CD4-positive, alpha-beta T cell treated with Interleukin-6 for 4 hours (primary cell): ENCODE results near the gene MIEF2.

Source experiments
- DNase-seq: peaks from one replicate; pipeline ENCODE4 v3.0.0-alpha.2; 2020; ENCODE audit warnings: mixed read lengths

MIEF2 gene

GRCh38 chr17:18236494-18236893, 24.0 kb upstream of the MIEF2 start:
- no peak for DNase-seq

DNA sequence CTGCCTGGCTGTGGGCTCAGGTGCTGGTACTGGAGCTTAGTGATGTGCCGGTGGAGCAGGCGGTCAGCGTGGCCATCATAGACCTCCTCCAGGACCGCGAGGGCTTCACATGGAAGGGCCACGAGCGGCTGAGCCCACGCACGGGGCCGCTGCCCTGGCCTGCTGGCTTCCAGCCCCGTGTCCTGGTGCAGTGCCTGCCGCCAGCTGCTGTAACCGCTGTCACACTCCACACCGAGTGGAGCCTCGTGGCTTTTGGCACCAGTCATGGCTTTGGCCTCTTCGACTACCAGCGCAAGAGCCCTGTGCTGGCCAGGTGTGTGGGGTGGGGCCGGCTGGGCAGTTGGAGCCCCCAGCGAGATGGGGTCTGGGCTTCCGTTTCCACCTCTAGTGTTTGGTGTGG, 23.0 kb upstream of the MIEF2 start:
- DNase-seq = no peak

GRCh38 chr17:18238299-18238698, 22.2 kb upstream of the MIEF2 start:
- DNase-seq = no peak

DNA sequence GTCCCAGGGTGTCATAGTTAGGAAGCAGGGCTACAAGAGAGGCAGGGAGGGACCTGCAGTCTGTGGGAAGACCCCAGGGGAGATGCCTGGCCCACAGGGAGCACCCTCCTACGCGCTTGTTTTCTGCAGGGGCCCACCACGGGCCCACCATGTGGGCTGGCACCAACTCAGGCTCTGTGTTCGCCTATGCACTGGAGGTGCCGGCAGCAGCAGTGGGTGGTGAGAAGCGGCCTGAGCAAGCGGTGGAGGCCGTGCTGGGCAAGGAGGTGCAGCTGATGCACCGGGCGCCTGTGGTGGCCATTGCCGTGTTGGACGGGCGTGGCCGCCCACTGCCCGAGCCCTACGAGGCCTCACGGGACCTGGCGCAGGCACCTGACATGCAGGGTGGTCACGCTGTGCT, 20.0 kb upstream of the MIEF2 start:
- DNase-seq = no peak

GRCh38 chr17:18241229-18241871, 19.1 kb upstream of the MIEF2 start:
- no peak for DNase-seq

DNA sequence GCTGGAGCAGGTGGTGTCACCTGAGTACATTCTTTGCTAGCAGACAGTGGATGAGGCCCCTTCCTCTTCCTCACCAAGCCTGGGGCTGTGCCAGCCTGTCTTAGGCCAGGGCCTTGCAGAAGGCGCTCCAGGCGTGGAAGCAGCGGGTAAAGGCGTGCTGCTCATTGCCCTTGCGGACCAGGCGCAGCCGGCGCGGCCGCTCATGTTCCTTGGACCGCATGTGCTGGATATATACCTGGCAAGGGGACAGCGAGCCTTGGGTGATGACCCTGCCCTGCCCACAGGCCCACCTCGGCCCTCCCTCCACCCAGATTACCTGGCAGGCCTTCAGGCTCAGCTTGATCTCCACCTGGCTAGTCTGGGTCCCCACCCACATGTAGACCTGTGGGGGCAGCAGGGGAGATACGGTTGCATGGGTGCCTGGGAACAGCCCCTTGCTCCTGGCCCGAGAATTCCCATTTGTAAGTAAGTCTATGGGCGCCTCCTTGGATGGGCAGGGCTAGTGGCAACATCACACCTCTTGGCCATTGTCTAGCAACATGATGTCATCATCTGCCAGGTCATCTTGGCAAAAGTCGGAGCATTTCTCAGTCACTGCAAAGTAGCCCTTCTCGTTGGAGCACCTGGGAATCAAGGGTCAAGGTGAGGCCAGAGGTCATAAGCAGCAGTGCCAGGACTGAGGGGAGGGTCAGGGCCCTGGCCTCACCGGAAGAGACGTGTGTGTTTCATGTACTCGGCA, 15.3 kb upstream of the MIEF2 start:
- no peak for DNase-seq

GRCh38 chr17:18246109-18246725, 14.2 kb upstream of the MIEF2 start:
- DNase-seq = no peak

GRCh38 chr17:18246880-18247612, 13.4 kb upstream of the MIEF2 start:
- peak; percentile 30 for DNase-seq

- no peak for DNase-seq
Measured at GRCh38 chr17:18247613-18248001, 12.9 kb upstream of the MIEF2 start.

GRCh38 chr17:18248300-18248731, 12.1 kb upstream of the MIEF2 start:
- DNase-seq = peak; percentile 70

DNA sequence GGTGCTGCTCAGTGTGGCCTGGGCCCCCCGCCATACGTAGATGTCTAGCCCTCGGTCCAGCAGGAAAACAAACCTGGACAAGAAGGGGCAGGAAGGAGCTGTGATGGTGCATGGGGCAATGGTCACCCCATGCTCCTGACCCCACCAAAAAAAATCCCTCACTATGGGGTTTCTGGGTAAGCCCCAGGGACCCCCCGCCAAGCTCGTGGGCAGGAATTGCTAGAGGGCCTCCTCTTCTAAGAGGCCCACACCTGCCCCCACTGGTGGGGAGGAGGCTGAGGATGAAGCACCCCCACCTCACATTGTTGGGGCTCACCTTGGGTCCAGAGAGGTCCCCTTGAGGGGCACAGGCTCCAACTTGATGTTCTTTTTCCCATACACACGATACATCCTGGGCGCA, 11.7 kb upstream of the MIEF2 start:
- DNase-seq = no peak

GRCh38 chr17:18250259-18250658, 10.2 kb upstream of the MIEF2 start:
- no peak for DNase-seq

- no peak for DNase-seq
Measured at GRCh38 chr17:18250708-18251107, 9.8 kb upstream of the MIEF2 start.

DNA sequence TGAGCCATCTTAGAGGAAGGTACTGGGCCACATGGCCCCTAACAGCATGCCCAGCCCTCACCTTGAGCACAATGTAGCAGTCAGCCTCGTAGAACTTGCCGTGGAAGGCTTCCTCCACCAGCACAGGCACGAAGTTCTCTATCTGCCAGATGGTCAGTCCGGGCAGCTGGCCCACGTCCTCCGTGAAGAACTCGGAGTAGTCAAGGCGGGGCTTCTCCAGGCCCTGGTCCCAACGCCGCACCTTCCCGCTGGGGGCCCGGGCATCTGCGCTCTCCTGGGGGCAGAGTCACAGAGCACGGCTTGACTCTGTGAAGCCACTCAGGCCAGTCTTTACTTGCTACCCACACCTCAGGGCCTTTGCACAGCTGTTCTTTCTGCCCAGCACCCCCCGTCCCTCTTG, 9.3 kb upstream of the MIEF2 start:
- no peak for DNase-seq

- no peak for DNase-seq
Measured at GRCh38 chr17:18252160-18252559, 8.3 kb upstream of the MIEF2 start.

DNA sequence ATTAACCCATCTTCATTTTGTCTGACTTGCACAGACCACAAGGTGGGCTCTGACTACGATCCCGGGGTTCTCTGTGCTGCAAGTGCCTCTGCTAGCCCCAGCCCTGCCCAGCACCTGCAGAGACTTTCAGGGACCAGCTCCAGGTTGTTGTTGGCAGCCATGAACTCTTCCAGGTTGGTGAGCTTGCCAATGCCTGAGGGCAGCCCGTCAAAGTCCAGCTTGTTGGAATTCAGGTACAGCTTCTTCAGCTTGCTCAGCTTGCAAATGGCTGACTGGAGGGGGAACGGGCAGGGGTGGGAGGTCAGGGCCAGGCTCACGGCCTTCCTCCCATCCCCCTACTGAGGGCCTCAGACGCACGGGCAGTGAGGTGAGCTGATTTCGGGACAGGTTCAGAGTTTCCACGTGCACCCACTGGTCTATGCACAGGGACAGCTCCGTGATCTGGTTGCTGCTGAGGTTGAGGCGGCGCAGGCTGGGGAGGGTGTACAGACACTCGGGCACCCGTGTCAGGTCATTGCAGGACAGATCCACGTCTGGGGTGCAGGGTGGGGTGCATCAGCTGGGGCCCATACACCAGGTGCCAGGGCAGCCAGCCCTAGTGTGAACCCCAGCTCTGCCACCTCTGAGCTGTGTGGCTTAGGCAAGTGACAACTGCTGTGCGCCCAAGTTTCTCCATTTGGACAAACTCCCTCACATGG, 7.1 kb upstream of the MIEF2 start:
- no peak for DNase-seq

- no peak for DNase-seq
Measured at GRCh38 chr17:18253947-18254821, 6.3 kb upstream of the MIEF2 start.

GRCh38 chr17:18254888-18255649, 5.4 kb upstream of the MIEF2 start:
- no peak for DNase-seq

DNA sequence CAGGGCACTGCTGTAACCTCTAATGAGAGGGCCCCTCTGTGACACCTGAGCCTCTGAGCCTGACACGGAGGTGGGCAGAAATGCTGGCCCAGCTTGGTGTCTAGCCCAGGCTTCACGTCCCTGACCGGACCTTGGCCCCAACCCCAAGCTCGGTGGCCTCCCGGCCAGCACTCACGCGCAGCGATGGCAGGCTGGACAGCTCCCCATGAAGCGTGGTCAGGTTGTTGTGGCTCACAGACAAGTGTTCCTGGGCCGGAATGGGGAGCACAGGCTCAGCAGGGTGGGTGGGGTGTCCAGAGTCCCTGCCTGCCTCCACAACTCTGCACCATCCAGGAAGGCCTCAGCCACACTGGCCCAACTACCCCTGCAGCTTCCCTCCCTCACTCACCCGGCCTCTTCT, 4.1 kb upstream of the MIEF2 start:
- DNase-seq = no peak

DNA sequence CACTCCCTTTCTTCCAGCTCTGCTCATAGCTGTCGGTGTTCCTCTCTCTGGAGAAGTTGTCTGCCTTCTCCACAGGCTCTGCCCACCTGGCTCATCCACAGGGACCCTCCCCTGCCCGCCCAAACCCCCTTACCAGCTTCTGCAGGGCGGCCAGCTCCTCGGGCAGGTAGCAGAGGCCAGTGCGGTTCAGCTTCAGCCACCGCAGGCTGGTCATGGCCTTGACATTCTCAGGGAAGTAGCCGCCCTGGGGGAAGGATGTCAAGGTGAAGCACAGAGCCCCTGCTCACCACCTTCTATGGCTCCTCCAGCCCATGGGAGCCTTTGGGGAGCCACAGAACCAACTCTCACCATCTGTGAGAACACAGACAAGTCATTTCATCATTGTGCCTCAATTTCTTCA, 3.7 kb upstream of the MIEF2 start:
- DNase-seq = no peak
